HUDEP-2 (cell line): ENCODE measurements around the gene IGSF23.
"Not testable (repeated sequence)": the region's sequence is repeated elsewhere in the genome, so short reads cannot be mapped to it uniquely, and the experiment has no call there.

ENCODE experiments used
- DNase-seq, 76 experiments: peaks; one replicate each; lab custom pipeline; 2025; ENCODE audit not compliant: unreplicated experiment in 76 of 76; lab: John Stamatoyannopoulos, UW

The IGSF23 gene

DNA sequence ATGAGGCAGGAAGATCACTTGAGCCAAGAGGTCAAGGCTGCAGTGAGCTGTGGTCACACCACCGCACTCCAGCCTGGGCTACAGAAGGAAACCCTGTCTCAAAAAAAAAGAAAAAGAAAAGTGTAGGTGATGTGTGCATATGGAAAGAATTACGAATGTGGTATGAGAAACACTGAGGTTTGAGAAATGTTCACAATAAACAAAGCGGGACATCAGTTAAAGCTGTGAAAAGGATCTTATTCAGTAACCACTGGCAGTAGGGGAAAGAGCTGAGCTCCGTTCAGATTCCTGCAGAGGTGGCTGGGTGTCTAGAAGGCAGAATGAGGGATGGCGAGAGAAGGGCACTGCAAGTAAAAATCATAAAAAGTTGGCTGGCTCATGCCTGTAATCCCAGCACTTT, 4.1 kb upstream of the IGSF23 start:
- no peak for DNase-seq

DNA sequence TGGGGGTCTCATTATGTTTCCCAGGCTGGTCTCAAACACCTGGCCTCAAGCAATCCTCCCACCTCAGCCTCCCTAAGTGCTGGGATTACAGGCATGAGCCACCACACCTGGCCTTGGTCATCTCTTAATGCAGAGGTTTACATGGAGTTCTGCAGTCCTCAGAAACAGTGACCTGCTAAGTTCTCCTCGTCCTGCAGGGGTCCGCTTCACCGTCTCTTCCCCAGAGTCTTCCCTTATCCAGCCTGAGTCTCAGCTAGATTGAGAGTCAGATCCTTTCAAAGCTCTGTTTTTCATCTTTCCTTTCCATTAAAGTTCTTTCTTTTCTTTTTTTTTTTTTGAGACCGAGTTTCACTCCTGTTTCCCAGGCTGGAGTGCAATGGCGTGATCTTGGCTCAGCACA, 2.9 kb upstream of the IGSF23 start:
- DNase-seq: peak in 3 of 76 experiments; percentile 11 to 12 (median 12)

DNA sequence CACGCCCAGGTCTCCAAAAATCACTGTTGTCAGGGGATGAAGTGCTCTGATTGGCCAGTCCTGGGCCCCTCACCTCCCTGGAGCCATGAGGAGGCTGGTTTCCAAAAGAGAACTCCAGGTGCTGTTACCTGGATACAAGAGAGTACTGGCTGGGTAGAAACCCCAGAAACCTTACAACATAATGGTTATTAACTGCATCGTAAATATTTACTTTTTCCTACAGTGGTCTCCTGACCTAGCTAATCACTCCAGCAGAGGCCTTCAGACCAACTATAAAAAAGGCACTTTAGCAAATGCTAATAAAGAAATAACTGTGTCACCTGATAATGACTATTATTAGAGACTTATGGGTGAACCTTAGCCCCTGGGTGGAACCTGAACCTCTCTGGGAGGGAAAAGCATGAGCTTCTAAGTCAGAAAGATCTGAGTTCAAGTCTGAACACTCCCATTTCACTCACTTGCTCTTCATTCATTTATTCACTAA, 1.5 kb upstream of the IGSF23 start:
- no peak for DNase-seq

DNA sequence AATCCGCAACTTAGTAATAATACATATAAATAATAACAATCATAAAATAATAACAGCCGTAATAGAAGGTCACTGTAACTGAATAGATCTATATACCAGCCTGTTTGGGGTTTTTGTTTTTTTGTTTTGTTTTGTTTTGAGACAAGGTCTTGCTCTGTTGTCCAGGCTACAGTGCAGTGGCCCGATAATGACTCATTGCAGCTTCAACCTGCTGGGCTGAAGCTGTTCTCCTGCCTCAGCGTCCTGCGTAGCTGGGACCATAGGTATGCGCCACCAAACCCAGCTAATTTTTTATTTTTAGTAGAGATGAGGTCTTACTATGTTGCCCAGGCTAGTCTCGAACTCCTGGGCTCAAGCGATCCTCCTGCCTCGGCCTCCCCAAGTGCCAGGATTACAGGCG, 950 bp downstream of the IGSF23 start:
- DNase-seq: no peak

- no peak for DNase-seq
These were observed 2.5 kb downstream of the IGSF23 start for GRCh38 chr19:44615863-44616247.

DNA sequence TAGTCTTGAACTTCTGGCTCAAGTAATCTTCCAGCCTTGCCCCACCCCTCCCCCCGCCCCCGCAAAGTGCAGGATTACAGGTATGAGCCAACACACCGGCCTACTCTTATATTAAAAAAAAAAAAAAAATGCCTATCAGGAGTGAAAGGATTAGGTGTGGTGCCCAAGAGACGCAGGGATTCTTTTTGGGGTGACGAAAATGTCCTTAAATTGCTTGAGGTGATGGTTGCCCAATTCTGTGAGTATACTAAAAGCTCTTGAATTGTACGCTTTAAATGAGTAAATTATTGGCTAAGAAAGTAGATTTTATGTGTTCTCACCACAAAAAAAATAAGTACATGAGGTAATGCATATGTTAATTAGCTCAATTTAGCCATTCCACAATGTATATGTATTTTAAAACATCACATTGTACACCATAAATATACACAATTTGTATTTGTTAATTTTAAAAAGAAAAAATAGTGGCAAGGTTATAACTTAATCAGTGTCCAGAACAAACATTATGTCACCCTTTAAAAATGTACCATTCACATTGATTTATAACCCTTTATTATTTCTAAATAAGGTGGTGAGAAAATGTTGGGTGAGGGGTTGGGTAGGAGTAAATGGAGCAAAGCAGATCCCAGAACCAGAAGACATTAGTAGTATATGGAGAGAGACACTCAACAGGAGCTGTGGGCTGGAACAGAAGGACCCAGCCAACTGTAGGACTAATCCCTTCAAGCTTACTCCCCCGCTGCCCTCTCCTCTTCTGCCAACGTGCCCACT, 3.9 kb downstream of the IGSF23 start:
- DNase-seq: no peak

DNA sequence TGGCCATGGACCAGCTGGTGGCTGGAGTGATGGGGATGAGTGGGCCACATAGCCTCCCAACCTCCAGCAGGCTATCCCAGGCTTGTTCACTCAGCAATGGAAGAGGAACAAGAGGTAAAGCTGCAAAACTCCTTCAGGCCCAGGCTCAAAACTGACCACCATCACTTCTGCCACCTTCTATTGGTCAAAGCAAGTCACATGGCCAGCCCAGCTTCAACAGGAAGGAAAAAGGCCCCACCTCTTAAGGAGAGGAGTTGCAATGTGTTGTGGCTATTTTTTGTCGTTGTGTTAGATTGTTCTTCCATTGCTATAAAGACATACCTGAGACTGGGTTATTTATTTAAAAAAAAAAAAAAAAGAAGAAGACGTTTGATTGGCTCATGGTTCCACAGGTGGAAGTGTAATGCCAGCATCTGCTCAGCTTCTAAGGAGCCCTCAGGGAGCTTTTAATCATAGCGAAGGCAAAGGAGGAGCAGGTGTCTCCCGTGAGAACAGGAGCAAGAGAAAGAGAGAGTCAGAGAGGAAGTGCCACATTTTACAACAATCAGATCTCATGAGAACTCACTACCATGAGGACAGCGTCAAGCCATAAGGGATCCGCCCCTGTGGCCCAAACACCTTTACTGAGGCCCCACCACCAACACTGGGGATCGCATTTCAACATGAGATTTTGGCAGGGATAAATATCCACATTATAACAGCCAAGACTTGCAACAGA, 5.4 kb downstream of the IGSF23 start:
- no peak for DNase-seq

GRCh38 chr19:44620667-44621066, 7.3 kb downstream of the IGSF23 start:
- DNase-seq: no peak

DNA sequence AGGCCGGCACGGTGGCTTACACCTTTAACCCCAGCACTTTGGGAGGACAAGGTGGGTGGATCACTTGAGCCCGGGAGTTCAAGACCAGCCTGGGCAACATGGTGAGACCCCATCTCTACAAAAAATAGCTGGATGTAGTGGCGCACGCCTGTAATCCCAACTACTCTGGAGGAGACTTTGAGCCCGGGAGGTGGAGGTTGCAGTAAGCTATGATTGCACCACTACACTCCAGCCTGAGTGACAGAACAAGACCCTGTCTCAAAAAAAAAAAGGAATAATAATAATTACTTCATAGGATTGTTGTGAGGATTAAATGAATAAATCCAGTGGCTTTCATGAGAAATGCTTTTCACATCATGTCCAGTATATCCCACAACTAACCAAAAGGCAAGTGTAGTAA, 8.0 kb downstream of the IGSF23 start:
- DNase-seq: no peak

- no peak for DNase-seq
These were observed 9.7 kb downstream of the IGSF23 start for GRCh38 chr19:44623080-44623479.

DNA sequence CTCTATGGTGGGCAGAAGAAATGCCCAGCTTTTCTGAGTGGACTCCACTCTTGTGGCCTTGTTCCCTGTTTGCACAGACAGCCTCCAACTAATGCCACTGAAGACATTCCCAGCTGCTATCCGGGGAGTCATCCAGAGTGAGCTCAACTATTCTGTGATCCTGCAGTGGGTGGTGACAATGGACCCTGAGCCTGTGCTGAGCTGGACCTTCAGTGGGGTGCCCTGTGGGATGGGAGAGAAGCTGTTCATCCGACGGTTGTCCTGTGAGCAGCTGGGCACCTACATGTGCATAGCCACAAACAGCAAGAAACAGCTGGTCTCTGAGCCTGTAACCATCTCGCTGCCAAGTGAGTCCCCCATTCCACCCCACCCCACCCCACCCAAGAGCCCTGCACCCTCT, 10.3 kb downstream of the IGSF23 start:
- no peak for DNase-seq

- no peak for DNase-seq
These were observed 11.5 kb downstream of the IGSF23 start for GRCh38 chr19:44624840-44625354.

DNA sequence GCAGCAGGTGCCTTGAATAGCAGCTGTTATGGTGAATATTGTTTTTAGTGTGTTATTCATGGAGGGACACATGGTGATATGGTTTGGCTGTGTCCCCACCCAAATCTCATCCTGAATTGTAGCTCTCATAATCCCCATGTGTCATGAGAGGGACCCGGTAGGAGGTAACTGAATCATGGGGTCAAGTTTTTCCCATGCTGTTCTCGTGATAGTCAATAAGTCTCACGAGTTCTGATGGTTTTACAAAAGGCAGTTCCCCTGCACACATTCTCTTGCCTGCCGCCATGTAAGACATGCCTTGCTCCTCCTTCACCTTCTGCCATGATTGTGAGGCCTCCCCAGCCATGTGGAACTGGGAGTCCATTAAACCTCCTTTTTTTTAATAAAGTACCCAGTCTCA, 12.3 kb downstream of the IGSF23 start:
- not testable (repeated sequence) for DNase-seq

DNA sequence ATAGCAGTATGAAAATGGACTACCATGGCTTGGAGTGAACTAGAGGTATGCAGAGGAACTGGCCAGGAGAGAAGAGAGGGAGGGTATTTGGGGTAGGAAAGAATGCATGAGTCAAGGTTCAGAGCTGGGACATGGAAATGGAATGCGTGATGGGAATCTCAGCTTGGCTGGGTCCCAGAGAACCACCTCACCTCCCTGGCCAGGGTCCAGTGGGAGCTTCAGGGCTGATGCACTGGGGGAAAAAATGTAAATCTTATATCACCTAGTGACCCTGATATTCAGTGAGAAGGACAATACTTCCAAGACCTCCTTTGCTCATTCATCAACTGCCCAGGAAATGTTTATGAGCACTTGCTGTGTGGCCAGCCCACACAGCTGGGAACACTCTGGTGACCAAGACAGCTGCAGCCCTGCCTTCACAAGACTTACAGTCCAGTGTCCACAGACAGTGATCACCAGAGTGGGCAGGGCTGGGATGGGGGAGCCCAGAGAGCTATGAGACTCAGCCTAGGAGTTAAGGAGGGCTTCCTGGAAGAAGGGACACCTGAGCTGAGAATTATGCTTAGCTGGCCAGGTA, 12.8 kb downstream of the IGSF23 start:
- no peak for DNase-seq

- DNase-seq: no peak
These were observed 14.3 kb downstream of the IGSF23 start for GRCh38 chr19:44627631-44628030.

GRCh38 chr19:44628793-44629192, 15.4 kb downstream of the IGSF23 start:
- DNase-seq: no peak

- not testable (repeated sequence) for DNase-seq
These were observed 18.2 kb downstream of the IGSF23 start for GRCh38 chr19:44631611-44632010.

- not testable (repeated sequence) for DNase-seq
These were observed 20.7 kb downstream of the IGSF23 start for GRCh38 chr19:44634058-44634457.

DNA sequence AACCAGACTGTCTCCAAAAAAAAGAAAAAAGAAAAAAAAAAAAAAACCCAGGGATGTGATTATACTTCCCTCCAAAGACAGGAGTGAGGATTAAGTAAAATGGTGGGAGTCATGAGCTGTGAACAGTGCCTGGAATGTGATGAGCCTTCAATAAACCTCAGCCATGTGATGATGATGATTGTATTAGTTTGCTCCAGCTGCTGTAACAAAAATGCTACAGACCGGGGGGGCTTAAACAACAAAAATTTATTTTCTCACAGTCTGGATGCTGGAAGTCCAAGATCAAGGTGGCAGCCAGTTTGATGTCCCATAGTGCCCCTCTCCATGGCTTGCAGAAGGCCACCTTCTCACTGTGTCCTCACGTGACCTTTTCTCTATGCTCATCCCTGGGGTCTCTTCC, 21.4 kb downstream of the IGSF23 start:
- DNase-seq: no peak

DNA sequence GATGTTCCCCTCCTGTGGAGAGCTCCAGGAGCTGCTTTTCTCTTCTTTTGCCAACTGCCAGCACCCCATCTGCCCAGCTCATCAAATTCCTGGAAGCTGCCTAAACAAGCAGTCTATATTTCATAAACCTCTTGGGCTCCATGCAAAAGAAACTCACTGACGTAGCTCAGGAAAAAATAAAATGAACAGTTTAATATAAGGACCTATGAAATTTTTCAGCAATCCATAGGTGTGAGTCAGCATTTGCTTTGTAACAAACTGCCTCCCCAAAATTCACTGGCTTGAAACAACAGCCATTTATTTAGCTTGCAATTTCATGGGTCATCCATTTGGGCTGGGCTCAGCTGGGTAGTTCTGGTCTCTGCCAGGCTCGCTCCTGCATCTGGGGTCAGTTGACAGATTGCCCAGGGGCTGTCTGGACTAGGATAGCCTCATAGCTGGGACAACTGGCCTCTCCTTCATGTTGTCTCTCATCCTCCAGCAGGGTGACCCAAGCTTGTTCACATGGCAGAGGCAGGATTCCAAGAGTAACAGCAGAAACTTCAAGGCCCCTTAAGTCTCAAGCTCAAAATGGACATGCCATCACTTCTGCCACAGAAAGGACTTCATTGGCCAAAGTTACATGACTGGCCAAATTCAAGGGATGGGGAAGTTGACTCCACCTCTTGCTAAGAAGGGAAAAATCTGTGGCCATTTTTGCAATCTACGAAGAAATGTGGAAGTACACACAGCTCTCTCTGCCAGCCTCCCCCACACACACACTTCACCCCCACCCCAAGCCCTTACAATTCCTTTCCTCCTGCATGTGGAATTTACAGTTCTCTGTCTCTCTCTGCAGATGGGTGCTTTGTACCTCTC, 22.4 kb downstream of the IGSF23 start:
- DNase-seq: no peak
